ENCODE data around the gene USP2. TPM values are rescaled to one million over a fixed set of nuclear protein-coding genes. Genes with fewer than 3 reads are reported as not detected.

Gene USP2
- total and polyA plus RNA-seq, 4 experiments from 2014 or later = 0.17 to 0.22 (median 0.21) TPM; not detected in 1

DNA sequence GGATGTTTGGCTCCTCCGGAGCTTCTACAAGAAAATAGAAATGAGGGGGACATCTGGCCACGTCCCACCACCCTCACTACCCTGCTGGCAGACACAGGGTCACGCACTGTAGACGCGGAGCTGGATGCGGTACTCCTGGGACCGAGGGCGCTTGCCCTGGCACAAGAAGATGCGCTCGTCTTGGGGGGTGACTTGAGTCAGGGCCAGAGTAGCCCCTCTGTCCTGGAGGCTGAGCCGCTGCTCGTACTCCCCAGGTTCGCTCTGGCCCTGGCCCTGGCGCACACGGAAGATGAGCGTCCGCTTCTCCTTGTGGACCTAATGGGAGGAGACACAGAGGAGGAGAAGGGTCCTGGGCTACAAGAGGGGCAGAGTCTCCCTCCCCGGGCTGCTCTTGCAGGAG is 66.8 kb downstream of the USP2 start:
- no peaks in the 10 kb centered on the region for H3K9me3 Mint-ChIP-seq
- intact Hi-C loops (cut with micrococcal nuclease) = no loop called here
- no peak overlapping the region for H3K27ac ChIP-seq (ENCODE audit: low read depth, low read length)
- no peaks in the 10 kb centered on the region for H3K36me3 Mint-ChIP-seq
- no peak overlapping the region for H3K4me3 ChIP-seq (ENCODE audit: low read length in 2 of 2)
- H3K27me3 Mint-ChIP-seq = peaks cover 1 to 15% of the 10 kb centered on the region in 2 donors
- peak overlapping the region; percentile 9 to 82 (median 72) for H3K4me3 Mint-ChIP-seq
- H3K4me1 Mint-ChIP-seq = peaks cover 9 to 38% (median 21%) of the 10 kb centered on the region in 4 donors
- CTCF ChIA-PET (ENCODE audit: partially characterized antibody) = interaction anchor here (2.4 to 2.7 kb wide), 3 partner anchors 9 to 30 kb away, joined by 6 to 22 read pairs (median 6); no protein-coding TSS in a partner anchor
- H3K4me1 ChIP-seq (ENCODE audit: insufficient read depth, low read length) = peaks cover 39% of the 10 kb centered on the region
- DNase-seq = no peak
- peaks cover 10% of the 10 kb centered on the region for H3K27me3 ChIP-seq (ENCODE audit: insufficient read depth, low read length)
- POLR2A ChIA-PET (ENCODE audit: partially characterized antibody) = interaction anchor here (0.5 to 1.6 kb wide), 6 partner anchors 8 to 109 kb away, joined by 3 to 6 read pairs (median 3); partner anchors contain the start of gene CBL
- no peaks in the 10 kb centered on the region for H3K9me3 ChIP-seq (ENCODE audit: control insufficient read depth in 1 of 2, low read length in 2 of 2)
- peak overlapping the region in 1 of 7 donors; percentile 30 for H3K27ac Mint-ChIP-seq
- H3K36me3 ChIP-seq (ENCODE audit: insufficient read depth, low read length) = no peaks in the 10 kb centered on the region

GRCh38 chr11:119310682-119311052 is 70.8 kb downstream of the USP2 start:
- Histone ChIP-seq H3K36me3 (ENCODE audit: insufficient read depth, low read length) (no peaks in the 10 kb centered on the region), H3K4me3 (ENCODE audit: low read length in 2 of 2) (no peak overlapping the region), H3K9me3 (ENCODE audit: control insufficient read depth in 1 of 2, low read length in 2 of 2) (no peaks in the 10 kb centered on the region), H3K4me1 (ENCODE audit: insufficient read depth, low read length) (peaks cover 29% of the 10 kb centered on the region), H3K27ac (ENCODE audit: low read depth, low read length) (no peak overlapping the region), H3K27me3 (ENCODE audit: insufficient read depth, low read length) (peaks cover 2% of the 10 kb centered on the region)
- Mint-ChIP-seq H3K36me3 (peaks cover 5 to 12% of the 10 kb centered on the region in 2 donors), H3K9me3 (no peaks in the 10 kb centered on the region), H3K27ac (peak overlapping the region in 1 of 7 donors; percentile 48), H3K4me3 (no peak overlapping the region), H3K27me3 (peaks cover 1 to 8% of the 10 kb centered on the region in 2 donors), H3K4me1 (peaks cover 11 to 30% (median 17%) of the 10 kb centered on the region in 4 donors)
- intact Hi-C loops (cut with micrococcal nuclease) = no loop called here
- POLR2A ChIA-PET (ENCODE audit: partially characterized antibody) = no interaction called here
- no peak for DNase-seq
- CTCF ChIA-PET (ENCODE audit: partially characterized antibody) = interaction anchor here (13.7 kb wide), 1 partner anchor 12 kb away, joined by 86 read pairs; no protein-coding TSS in a partner anchor

- Histone ChIP-seq H3K27ac (ENCODE audit: low read depth, low read length) (no peak overlapping the region), H3K9me3 (ENCODE audit: control insufficient read depth in 1 of 2, low read length in 2 of 2) (no peaks in the 10 kb centered on the region), H3K36me3 (ENCODE audit: insufficient read depth, low read length) (no peaks in the 10 kb centered on the region), H3K4me1 (ENCODE audit: insufficient read depth, low read length) (peaks cover 29% of the 10 kb centered on the region), H3K4me3 (ENCODE audit: low read length in 2 of 2) (no peak overlapping the region), H3K27me3 (ENCODE audit: insufficient read depth, low read length) (no peaks in the 10 kb centered on the region)
- ChIA-PET CTCF (ENCODE audit: partially characterized antibody) (interaction anchor here (1.3 to 13.7 kb wide), 2 partner anchors 12 to 13 kb away, joined by 3 to 86 read pairs; no protein-coding TSS in a partner anchor), POLR2A (ENCODE audit: partially characterized antibody) (interaction anchor here (0.7 kb wide), 1 partner anchor 11 kb away, joined by 3 read pairs; no protein-coding TSS in a partner anchor)
- H3K4me1 Mint-ChIP-seq = peaks cover 12 to 30% (median 17%) of the 10 kb centered on the region in 4 donors
- intact Hi-C loops (cut with micrococcal nuclease) = no loop called here
- H3K27me3 Mint-ChIP-seq = peaks cover 0 to 3% of the 10 kb centered on the region in 2 donors
- no peak for DNase-seq
- H3K27ac Mint-ChIP-seq = peak overlapping the region in 3 of 7 donors; percentile 22 to 55 (median 49)
- no peak overlapping the region for H3K4me3 Mint-ChIP-seq
- no peaks in the 10 kb centered on the region for H3K9me3 Mint-ChIP-seq
- H3K36me3 Mint-ChIP-seq = peaks cover 10 to 16% of the 10 kb centered on the region in 2 donors
Observed at GRCh38 chr11:119309953-119310681, 71.4 kb downstream of the USP2 start.

GRCh38 chr11:119309411-119309810 is 72.1 kb downstream of the USP2 start:
- ChIA-PET POLR2A (ENCODE audit: partially characterized antibody) (interaction anchor here (0.7 kb wide), 1 partner anchor 11 kb away, joined by 3 read pairs; no protein-coding TSS in a partner anchor), CTCF (ENCODE audit: partially characterized antibody) (interaction anchor here (1.3 to 13.7 kb wide), 2 partner anchors 12 to 13 kb away, joined by 3 to 86 read pairs; no protein-coding TSS in a partner anchor)
- Histone ChIP-seq H3K36me3 (ENCODE audit: insufficient read depth, low read length) (no peaks in the 10 kb centered on the region), H3K4me1 (ENCODE audit: insufficient read depth, low read length) (peaks cover 26% of the 10 kb centered on the region), H3K27me3 (ENCODE audit: insufficient read depth, low read length) (no peaks in the 10 kb centered on the region), H3K27ac (ENCODE audit: low read depth, low read length) (no peak overlapping the region), H3K4me3 (ENCODE audit: low read length in 2 of 2) (no peak overlapping the region), H3K9me3 (ENCODE audit: control insufficient read depth in 1 of 2, low read length in 2 of 2) (no peaks in the 10 kb centered on the region)
- Mint-ChIP-seq H3K27me3 (peaks cover 0 to 3% of the 10 kb centered on the region in 2 donors), H3K27ac (peak overlapping the region in 4 of 7 donors; percentile 15 to 75 (median 52)), H3K36me3 (peaks cover 14 to 17% of the 10 kb centered on the region in 2 donors), H3K4me3 (no peak overlapping the region), H3K4me1 (peaks cover 12 to 29% (median 17%) of the 10 kb centered on the region in 4 donors), H3K9me3 (no peaks in the 10 kb centered on the region)
- DNase-seq = no peak
- intact Hi-C loops (cut with micrococcal nuclease) = no loop called here

DNA sequence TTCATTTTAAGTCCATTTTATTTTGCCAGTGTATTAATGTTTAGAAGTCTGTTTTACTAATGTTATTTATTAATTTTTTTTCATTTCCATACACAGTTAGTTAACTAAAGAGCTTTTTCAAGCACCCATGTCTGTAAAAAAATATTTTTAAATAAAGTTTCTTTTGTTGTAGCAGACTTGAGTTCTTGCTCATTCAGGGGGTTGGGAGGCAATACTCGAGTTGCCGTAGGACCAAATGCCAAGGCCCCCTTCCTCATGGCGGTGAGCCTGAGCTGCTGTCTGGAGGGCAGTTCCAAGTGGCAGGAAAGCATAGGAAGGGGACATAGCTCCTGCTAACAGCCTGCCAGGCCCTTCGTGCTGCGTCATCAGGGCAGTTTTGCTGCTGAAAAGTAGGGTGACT is 73.5 kb downstream of the USP2 start:
- Histone ChIP-seq H3K4me1 (ENCODE audit: insufficient read depth, low read length) (peaks cover 26% of the 10 kb centered on the region), H3K27ac (ENCODE audit: low read depth, low read length) (no peak overlapping the region), H3K9me3 (ENCODE audit: control insufficient read depth in 1 of 2, low read length in 2 of 2) (no peaks in the 10 kb centered on the region), H3K27me3 (ENCODE audit: insufficient read depth, low read length) (no peaks in the 10 kb centered on the region), H3K36me3 (ENCODE audit: insufficient read depth, low read length) (peaks cover 13% of the 10 kb centered on the region), H3K4me3 (ENCODE audit: low read length in 2 of 2) (no peak overlapping the region)
- Mint-ChIP-seq H3K9me3 (no peaks in the 10 kb centered on the region), H3K27me3 (no peaks in the 10 kb centered on the region), H3K27ac (no peak overlapping the region), H3K4me3 (no peak overlapping the region), H3K4me1 (peaks cover 12 to 25% (median 17%) of the 10 kb centered on the region in 4 donors), H3K36me3 (peaks cover 22 to 27% of the 10 kb centered on the region in 2 donors)
- intact Hi-C loops (cut with micrococcal nuclease) = no loop called here
- no peak for DNase-seq
- POLR2A ChIA-PET (ENCODE audit: partially characterized antibody) = interaction anchor here (0.8 kb wide), 1 partner anchor 9 kb away, joined by 3 read pairs; the partner anchor contains the start of gene MCAM
- CTCF ChIA-PET (ENCODE audit: partially characterized antibody) = interaction anchor here (0.9 to 13.7 kb wide), 7 partner anchors 12 to 213 kb away, joined by 3 to 86 read pairs (median 3); a partner anchor contains a TSS

GRCh38 chr11:119307219-119307618 is 74.3 kb downstream of the USP2 start:
- H3K27me3 ChIP-seq (ENCODE audit: insufficient read depth, low read length) = no peaks in the 10 kb centered on the region
- intact Hi-C loops (cut with micrococcal nuclease) = no loop called here
- no peaks in the 10 kb centered on the region for H3K9me3 ChIP-seq (ENCODE audit: control insufficient read depth in 1 of 2, low read length in 2 of 2)
- Mint-ChIP-seq H3K4me1 (peaks cover 12 to 25% (median 17%) of the 10 kb centered on the region in 4 donors), H3K4me3 (no peak overlapping the region), H3K36me3 (peaks cover 29 to 33% of the 10 kb centered on the region in 2 donors), H3K9me3 (no peaks in the 10 kb centered on the region), H3K27ac (peak overlapping the region in 2 of 7 donors; percentile 80 to 89), H3K27me3 (no peaks in the 10 kb centered on the region)
- H3K4me3 ChIP-seq (ENCODE audit: low read length in 2 of 2) = no peak overlapping the region
- POLR2A ChIA-PET (ENCODE audit: partially characterized antibody) = interaction anchor here (1.0 to 1.5 kb wide), 2 partner anchors 8 to 101 kb away, joined by 3 to 6 read pairs; partner anchors contain the start of gene CBL
- no peak for DNase-seq
- H3K4me1 ChIP-seq (ENCODE audit: insufficient read depth, low read length) = peaks cover 26% of the 10 kb centered on the region
- CTCF ChIA-PET (ENCODE audit: partially characterized antibody) = interaction anchor here (0.9 to 13.7 kb wide), 7 partner anchors 12 to 212 kb away, joined by 3 to 86 read pairs (median 3); a partner anchor contains a TSS
- H3K27ac ChIP-seq (ENCODE audit: low read depth, low read length) = no peak overlapping the region
- peaks cover 21% of the 10 kb centered on the region for H3K36me3 ChIP-seq (ENCODE audit: insufficient read depth, low read length)

Measured in CD4-positive, alpha-beta memory T cell (primary cell).